HG03378 (cell line): ENCODE measurements around the gene KHSRP.

Experiments
- ATAC-seq: cut with Tn5 transposase; IDR thresholded peaks from one replicate; pipeline ENCODE4 v1.9.1; 2021; ENCODE audit warnings: mild to moderate bottlenecking, moderate library complexity; ENCODE audit not compliant: unreplicated experiment

Gene KHSRP

DNA sequence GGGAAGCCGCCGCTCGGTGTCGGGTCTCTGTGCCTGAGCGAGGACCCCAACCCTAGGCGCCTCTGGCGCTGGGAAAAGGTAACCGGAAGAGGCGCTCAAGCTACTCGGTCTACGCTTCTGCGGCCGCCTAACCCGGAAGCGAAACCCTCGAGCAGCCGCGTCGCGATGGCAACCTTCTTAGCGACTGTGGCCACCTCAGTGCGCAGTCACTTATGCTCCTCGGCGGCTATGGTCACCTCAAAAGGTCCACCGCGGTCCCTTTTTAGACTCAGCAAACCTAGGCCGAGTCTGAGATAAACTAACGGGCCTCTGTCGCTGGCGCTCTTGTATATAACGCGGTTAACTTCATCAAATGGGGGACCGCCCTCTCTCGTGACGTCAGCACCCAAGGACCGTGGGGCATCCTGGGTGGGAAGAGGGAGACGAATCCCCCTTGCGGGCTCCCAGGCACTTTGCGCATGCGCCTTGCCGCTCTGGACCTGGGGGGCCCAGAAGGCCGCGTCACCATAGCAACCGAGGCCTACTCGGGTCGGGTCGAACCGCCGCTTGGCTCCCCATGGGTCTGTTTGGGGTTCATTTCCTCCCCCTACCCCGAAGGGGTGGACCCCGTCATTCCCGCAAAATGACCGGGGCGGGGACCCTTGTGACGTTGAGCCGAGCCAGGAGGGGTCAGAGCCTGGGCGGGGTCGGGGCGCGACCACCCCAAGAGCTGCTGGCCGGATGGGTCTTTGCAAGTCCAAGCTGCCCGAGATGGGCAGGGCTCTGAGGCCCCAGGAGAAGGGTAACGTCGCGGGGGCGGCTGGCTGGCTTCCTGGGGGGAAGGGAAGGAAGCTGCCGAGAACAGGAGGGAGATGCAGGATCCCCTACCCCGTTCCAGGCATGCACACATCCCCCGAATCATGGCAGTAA lies 31.3 kb downstream of the KHSRP start, which contains the start of gene GTF2F1:
Gene GTF2F1, minus strand, starts transcription at position 91 of the 909 bp plus-strand sequence. CDS start 169 bp downstream, outside the sequence.
- peak; percentile 71 for ATAC-seq

DNA sequence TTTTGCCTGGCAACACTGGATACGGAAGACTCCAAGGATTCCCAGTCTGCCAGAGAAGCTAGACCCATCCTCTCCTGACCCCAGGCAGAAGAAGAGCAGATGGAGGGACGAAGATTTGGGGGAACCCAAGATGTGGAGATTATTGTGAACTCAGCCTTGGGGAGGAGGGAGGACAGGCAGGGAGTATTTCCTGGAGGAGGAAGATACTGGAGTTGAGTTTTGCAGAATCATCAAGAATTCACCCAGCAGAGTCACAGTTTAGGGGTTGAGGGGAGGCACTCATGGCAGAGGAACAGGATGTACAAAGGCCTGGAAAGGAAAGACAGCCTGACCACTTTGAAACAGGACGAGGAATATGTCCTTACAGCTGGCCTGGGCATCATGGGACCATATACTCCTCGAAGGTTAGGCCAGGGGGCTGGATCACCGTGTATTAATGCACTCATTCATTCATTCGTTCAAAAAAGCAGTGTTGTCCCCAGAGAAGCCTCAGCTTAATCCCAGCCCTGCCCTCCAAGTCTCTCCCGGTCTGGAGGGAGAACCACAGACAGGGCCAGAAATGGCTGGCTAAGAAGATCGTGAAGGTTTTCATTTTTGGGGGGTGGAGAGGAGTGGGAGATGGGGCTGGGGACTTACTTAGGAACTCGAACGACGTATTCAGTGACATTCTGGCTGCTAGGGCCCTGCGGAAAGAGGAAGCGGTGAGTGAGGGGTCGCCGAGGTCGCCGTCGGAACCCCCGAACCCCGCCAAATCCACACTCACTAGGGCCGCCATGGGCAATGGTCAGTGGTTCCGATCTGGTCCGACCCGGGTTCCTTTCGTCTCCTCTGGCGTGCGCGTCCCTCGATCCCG lies 32.2 kb downstream of the KHSRP start:
- no peak for ATAC-seq

- no peak for ATAC-seq
These were observed 37.2 kb downstream of the KHSRP start for GRCh38 chr19:6387372-6387771.

DNA sequence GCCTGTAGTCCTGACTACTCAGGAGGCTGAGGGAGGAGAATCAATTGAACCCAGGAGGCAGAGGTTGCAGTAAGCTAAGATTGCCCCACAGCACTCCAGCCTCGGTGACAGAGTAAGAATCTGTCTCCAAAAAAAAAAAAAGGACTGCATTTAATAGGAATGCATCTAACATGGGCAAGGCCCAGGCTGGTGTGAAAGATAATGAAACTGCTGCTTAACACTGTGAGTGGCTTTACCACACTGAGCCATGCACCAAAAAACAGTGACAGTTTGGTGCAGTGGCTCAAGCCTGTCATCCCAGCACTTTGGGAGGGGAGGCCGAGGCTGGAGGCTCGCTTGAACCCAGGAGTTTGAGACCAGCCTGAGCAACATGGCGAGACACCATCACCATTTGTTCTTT lies 40.2 kb downstream of the KHSRP start:
- no peak for ATAC-seq

- no peak for ATAC-seq
These were observed 41.4 kb downstream of the KHSRP start for GRCh38 chr19:6383188-6383587.

DNA sequence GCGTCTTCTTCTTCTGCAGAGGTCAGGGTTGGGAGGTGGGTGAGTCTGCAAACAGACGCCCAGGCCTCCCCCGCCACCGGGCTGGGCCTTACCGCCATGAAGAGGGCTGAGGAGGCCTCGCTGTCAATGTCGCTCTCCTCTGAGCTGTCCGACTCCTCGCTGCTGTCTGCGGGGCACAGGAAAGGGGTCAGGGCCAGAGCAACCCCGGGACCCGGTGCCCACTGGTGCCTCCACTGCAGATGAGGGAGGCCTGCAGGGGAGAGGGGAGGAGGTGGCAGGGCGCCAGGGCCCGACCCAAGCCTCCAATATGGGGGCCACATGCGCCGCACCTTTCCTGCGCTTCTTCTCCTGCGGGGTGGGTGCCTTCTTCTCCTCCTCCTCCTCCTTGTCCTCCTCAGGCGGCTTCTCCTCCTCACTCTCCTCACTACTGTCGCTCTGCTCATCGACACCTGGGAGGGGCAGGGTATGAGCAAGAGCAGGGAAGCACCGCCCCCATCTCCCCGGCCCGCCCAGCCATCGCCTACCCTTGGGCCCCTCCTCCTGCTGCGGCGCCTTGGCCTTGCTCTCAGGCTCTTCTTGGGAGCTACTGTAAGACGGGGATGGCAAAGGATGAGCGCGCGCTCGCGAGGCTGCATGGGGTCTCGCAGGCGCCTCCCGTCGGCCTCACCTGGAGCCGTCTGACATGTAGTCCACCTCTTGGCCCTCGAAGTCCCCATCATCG lies 43.4 kb downstream of the KHSRP start:
- ATAC-seq: no peak

DNA sequence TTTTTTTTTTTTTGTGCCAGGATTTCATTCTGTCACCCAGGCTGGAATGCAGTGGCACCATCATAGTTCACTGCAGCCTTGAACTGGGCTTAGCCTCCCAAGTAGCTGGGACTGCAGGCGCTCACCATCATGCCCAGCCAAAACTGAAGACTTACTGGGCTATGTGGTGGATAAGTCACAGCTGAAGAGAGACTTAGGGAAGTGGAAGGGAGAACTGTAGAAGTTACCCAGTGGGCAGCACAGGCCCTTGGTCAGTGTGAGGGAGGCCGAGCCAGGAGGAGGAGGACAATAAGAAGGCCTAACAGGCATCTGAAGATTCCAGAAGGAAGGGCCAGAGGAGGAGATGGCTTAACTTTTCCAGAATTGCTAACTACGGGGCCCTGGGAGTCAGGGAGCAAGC lies 44.9 kb downstream of the KHSRP start:
- ATAC-seq: no peak

DNA sequence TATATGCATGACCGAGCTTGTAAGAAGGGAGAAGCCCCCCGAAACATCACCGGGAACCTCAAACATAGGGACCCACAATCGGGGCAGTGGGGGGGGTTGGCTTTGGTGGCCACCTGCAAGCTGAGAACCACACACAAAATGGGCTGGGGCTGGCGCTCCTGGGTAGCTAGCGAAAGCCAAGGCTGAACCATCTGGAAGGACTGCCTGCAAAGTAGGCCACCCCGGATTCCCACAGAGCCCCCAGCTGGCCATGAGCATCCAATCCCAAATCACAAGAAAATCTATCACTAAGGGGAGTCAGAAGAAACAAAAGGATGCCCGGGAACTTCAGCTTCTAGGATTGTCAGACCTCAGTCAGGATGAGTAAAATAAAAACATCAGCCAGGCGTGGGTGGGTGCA lies 46.1 kb downstream of the KHSRP start:
- no peak for ATAC-seq

GRCh38 chr19:6378041-6378440 lies 46.6 kb downstream of the KHSRP start:
- no peak for ATAC-seq

DNA sequence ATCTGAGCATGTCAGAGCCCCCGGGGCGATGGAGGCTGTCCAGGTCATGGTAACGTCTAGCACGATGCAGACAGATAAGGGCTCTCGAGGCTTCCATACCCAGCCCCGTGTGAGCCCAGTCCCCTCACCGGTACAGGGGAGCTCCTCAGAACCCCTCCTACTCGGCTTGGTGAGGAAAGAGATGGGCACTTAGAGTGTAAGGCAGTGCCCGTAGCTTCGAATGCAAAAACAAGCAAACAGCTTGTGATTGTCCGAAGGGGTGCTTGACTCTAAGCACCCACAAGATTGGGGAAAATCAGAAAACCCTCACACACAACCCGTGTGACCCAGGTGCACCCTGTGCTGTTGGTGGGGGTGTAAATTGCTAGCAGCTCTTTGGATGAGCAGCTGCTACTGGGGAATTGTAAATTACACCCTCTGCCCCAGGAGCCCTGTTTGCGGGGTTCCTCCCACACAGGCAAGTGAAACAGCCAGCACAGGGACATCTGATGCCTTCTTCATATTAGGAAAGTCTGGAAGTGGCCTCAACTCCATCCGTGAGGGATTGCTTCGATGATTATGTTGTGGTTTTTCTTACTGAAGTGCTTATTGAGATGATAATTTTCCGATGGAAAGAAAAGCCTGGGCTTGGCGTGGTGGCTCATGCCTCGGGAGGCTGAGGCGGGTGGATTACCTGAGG lies 48.0 kb downstream of the KHSRP start:
- no peak for ATAC-seq

DNA sequence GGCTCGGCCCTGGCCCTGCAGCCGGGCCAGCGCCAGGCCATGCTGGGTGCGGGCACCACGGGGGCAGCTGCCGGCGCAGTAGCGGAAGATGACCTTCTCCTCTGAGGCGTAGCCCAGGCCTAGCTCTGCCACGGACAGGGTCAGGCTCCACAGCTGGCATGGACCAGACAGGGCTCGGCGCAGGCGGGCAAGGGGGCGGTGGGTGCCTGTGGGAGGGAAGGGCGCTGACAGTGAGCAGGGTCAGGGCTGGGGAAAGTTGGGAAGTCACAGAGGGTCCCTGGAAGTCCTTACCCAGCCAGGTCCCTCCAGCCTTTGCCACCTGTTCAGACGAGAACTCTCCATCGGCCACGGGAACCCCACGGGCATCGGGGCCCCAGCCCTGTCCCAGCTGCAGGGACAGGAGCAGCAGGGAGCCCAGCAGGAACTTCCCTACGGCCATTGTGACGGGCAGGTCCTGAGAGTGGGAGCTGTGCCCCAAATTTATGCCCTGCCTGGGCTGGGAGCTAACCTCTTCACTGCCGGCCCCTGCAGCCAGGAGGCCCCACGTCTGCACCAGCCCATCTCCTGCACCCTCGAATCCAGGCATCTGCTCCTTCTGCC lies 49.1 kb downstream of the KHSRP start, which contains the start of gene PSPN:
Gene PSPN, minus strand, starts transcription at position 523 of the 600 bp plus-strand sequence. Its CDS starts 84 bp downstream, at position 439.
- ATAC-seq: no peak

GRCh38 chr19:6374711-6375410 lies 49.8 kb downstream of the KHSRP start:
- no peak for ATAC-seq

- ATAC-seq: no peak
These were observed 50.4 kb downstream of the KHSRP start for GRCh38 chr19:6374161-6374709.

- ATAC-seq: no peak
These were observed 50.9 kb downstream of the KHSRP start for GRCh38 chr19:6373813-6374108.

- peak; percentile 38 for ATAC-seq
These were observed 51.4 kb downstream of the KHSRP start for GRCh38 chr19:6373096-6373812.

- peak; percentile 79 for ATAC-seq
These were observed 52.0 kb downstream of the KHSRP start, which contains the start of gene ALKBH7 for GRCh38 chr19:6372594-6373095. Gene ALKBH7, plus strand, starts transcription at chr19:6372794. Its CDS starts 27 bp downstream, at chr19:6372821.

DNA sequence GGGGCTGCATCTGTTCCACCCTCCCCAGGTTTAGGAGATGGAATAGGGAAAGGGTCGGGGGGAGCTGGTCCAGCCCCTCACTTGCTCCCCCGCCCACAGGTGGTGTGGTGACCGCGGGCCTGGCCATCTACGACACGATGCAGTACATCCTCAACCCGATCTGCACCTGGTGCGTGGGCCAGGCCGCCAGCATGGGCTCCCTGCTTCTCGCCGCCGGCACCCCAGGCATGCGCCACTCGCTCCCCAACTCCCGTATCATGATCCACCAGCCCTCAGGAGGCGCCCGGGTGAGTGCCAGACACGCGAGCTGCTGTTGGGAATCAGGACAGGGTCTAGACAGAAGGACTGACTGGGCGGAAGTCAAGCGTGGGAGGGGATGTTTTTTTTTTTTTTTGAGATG lies 60.3 kb downstream of the KHSRP start:
- no peak for ATAC-seq
